ENCODE data around the gene ACADSB.

The ACADSB gene

GRCh38 chr10:123004298-123004697 lies 4.5 kb upstream of the ACADSB start:
- DNase-seq (ENCODE audit: low read depth in 2 of 2) = no peak

DNA sequence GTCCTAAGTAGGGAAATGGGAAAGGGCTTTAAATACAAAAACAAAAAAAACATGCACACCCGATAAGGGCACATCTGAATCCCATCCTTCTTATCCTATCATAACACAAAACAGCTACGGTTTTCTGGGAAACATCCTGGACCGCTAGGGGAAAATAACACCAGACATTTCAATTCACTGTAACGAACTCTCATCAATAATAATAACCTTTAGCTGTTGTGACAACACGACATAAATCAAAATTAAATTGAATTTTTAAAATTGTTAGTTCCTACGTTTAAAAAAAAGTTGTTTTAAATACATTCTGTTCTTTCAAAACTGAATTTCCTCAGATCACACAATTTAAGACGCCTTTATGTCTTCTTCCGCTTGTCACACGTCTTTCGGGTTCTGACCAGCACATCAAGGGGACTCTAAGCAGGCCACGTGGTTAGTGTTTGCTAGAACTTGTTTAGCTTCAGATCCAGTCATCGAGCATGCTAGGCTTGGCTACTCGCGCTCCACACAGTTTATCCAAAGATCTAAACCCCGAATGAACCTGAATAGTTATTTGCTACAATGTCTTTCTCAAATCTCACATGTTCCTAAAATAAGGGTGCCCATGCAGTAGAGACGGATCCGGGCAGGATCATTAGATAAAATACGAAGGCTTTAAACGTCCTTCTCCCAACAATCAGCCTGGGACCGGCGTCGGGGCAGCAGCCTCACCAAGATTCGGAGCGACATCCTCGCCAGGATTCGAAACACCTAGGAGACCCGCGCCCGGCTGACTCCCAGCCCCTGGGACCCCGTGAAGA lies 1.1 kb upstream of the ACADSB start:
- DNase-seq (ENCODE audit: low read depth in 2 of 2) = peak; percentile 14

- DNase-seq (ENCODE audit: low read depth in 2 of 2) = no peak
Measured at GRCh38 chr10:123009105-123009820, 457 bp downstream of the ACADSB start.

GRCh38 chr10:123011987-123012386 lies 3.2 kb downstream of the ACADSB start:
- DNase-seq (ENCODE audit: low read depth in 2 of 2) = no peak

DNA sequence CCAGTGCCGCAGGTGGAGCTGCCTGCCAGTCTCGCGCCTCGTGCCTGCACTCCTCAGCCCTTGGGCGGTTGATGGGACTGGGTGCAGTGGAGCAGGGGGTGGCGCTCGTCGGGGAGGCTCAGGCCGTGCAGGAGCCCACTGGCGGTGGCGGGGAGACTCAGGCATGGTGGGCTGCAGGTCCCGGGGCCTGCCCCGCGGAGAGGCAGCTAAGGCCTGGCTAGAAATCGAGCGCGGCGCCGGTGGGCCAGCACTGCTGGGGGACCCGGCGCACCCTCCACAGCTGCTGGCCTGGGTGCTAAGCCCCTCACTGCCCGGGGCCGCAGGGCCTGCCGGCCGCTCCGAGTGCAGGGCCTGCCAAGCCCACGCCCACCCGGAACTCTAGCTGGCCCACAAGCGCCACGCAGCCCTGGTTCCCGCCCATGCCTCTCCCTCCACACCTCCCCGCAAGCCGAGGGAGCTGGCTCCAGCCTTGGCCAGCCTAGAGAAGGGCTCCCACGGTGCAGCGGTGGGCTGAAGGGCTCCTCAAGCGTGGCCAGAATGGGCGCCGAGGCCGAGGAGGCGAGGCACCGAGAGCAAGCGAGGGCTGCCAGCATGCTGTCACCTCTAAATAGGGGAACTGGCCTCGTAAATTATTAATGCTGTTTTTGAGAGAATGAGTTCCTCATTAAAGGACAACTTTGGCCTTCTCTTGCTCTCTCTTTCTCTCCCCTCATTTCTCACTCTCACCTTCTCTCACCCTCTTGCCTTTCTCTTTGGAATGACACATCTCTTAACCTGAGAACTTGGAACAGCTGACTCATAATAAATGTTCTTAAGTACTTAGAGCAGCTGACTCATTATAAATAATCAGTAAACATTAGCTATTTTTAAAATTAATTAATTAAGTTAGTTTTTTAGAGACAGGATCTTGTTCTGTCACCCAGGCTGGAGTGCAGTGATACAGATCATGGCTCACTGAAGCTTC lies 4.9 kb downstream of the ACADSB start:
- no peak for DNase-seq (ENCODE audit: low read depth in 2 of 2)

DNA sequence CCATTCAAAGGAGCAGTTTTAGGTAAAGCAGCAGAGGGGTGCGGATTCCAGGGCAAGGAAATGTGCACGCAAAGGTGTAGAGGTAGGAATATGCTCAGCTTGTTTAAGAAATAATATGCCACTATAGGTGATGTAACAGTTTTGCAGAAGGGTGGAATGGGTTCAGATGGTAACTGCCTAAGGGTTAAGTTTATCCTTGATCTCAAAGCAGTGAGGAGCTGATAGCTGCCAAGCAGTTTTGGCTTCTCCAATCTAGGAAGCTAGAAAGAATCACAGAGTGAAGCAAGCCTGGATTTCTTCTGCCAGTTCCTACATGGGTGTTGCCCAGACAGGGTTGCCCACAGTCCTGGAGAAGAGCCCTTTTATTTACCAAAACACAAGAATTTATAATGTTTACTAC lies 6.0 kb downstream of the ACADSB start:
- DNase-seq (ENCODE audit: low read depth in 2 of 2) = no peak

DNA sequence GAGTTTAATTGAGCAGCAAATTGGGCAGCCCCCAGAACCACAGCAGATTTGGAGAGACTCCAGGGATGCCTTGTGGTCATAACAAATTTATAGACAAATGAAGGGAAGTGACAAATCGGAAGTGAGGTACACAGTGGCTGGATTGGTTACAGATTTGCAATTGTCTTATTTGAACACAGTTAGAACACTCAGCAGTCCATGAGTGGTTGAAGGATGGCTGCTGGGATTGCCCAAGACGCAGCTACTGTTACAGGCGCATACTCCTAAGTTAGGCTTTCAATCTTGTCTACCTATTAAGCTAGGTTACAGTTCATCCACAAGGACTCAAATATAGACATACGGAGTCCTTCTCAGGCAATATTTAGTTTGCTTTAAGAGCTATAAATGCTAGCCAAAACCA lies 7.4 kb downstream of the ACADSB start:
- DNase-seq (ENCODE audit: low read depth in 2 of 2) = no peak

- no peak for DNase-seq (ENCODE audit: low read depth in 2 of 2)
Measured at GRCh38 chr10:123017421-123018165, 8.8 kb downstream of the ACADSB start.

GRCh38 chr10:123018531-123018930 lies 9.7 kb downstream of the ACADSB start:
- no peak for DNase-seq (ENCODE audit: low read depth in 2 of 2)

DNA sequence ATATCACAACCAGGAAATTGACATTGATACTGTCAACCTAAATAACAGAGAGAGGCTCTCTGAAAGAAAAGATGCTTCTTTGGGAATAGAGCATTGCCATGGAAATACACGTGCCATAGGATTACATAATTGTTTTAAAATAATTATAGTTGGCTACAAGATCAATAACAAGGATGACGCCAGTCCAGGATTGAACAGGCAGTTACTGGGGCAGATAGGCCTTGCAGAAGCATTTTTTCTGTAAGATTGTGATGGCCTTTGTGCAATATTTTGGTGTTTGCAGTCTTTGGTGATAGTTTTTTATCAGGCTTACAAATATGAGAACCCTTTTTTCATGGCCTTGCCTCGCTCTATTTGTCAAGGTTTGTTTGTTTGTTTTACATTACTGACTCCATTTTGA lies 10.5 kb downstream of the ACADSB start:
- DNase-seq (ENCODE audit: low read depth in 2 of 2) = no peak

DNA sequence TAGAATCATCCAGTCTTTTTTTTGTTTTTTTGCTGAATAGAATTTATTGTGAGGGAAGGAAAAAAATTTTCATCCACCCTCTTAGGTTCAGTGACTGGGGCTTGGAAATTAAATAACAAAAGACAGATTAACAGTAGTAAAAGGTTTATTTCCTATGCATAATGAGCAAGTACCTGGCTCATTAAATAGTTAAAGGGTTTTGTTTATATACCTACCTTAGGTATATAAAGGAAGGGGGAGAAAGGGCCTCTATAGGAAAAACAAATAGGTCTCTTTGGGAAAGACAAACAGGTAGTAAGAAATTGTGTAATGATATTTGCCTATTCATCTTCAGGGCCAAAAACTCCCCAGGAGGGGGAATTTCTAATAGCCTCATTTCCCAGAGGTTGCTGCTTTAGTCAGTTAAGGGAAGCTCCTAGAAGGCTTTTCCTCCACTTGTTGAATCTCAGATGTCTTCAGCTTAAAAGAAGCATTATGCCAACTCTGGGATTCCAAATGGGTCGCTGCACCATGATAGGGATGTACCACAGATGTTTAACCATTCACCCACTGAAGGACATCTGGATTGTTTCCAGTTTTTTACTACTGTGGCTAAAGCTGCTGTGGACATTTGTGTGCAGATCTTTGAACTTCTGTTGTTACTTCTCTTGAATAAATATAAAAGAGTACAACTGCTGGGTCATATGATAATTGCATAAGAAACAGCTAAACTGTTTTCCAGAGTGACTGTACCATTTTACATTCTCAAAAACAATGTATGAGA lies 11.3 kb downstream of the ACADSB start:
- DNase-seq (ENCODE audit: low read depth in 2 of 2) = no peak

- no peak for DNase-seq (ENCODE audit: low read depth in 2 of 2)
Measured at GRCh38 chr10:123021517-123021916, 12.7 kb downstream of the ACADSB start.

GRCh38 chr10:123024540-123024939 lies 15.7 kb downstream of the ACADSB start:
- no peak for DNase-seq (ENCODE audit: low read depth in 2 of 2)

- DNase-seq (ENCODE audit: low read depth in 2 of 2) = no peak
Measured at GRCh38 chr10:123026302-123026701, 17.5 kb downstream of the ACADSB start.

DNA sequence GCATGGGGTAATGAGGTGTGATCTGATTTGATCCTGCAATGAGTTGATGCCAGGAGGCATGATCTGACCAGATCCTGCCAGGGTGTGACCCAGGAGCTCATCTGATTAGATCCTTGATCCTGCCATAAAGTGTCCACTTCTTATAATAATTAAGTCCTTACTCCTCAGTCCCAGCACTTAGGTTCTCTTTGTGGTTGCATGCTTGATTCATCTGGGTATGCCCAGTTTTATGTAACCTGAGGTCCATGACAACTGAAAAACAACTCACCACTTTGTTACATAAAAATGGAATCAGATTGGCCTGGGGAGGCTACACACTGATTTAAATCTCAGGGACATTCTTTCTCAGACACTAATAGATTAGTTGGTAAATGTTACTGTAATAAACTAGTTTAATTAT lies 19.1 kb downstream of the ACADSB start:
- no peak for DNase-seq (ENCODE audit: low read depth in 2 of 2)

- no peak for DNase-seq (ENCODE audit: low read depth in 2 of 2)
Measured at GRCh38 chr10:123031124-123031523, 22.3 kb downstream of the ACADSB start.

DNA sequence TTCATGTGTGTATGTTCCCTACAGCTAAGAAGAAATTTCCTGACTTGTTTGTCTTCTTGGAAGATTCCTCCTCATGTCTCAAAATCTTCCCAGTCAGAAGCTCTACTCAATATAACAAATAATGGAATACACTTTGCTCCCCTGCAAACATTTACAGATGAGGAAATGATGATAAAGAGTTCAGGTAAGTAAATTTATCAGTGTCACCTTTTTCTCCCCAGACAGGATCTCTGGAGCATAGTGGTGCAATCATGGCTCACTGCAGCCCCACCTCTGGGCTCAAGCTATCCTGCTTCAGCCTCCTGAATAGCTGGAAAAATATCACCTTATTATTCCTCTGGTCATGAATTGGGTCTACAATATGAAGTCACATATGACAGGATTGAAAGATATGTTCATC lies 25.5 kb downstream of the ACADSB start:
- no peak for DNase-seq (ENCODE audit: low read depth in 2 of 2)

- no peak for DNase-seq (ENCODE audit: low read depth in 2 of 2)
Measured at GRCh38 chr10:123035467-123036086, 26.8 kb downstream of the ACADSB start.

GRCh38 chr10:123038782-123039631 lies 30.2 kb downstream of the ACADSB start:
- DNase-seq (ENCODE audit: low read depth in 2 of 2) = no peak

DNA sequence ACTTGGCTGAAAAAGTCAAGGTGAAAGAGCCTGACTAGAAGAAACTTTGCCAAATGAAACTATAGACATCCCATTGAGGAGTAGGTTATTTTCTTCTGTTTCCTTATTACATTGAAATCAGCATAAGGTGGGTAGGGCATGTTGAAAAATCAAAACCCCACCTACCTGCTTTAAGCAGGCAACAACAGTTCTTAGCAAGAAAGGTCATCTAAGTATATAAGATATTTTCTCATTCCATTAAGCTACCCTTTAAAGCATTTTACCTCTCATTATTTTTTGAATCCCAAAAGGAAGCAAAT lies 30.8 kb downstream of the ACADSB start:
- DNase-seq (ENCODE audit: low read depth in 2 of 2) = no peak
